GM12874 (cell line): ENCODE measurements around the gene LCK.

ENCODE experiments used
- TF ChIP-seq, protein P1 (sequence below): IDR thresholded peaks from 2 replicates; pipeline ENCODE4 v1.5.1; 2011; ENCODE audit warnings: low read depth, mild to moderate bottlenecking, control low read depth, low read length, moderate library complexity; ENCODE audit not compliant: insufficient read depth

The LCK gene

DNA sequence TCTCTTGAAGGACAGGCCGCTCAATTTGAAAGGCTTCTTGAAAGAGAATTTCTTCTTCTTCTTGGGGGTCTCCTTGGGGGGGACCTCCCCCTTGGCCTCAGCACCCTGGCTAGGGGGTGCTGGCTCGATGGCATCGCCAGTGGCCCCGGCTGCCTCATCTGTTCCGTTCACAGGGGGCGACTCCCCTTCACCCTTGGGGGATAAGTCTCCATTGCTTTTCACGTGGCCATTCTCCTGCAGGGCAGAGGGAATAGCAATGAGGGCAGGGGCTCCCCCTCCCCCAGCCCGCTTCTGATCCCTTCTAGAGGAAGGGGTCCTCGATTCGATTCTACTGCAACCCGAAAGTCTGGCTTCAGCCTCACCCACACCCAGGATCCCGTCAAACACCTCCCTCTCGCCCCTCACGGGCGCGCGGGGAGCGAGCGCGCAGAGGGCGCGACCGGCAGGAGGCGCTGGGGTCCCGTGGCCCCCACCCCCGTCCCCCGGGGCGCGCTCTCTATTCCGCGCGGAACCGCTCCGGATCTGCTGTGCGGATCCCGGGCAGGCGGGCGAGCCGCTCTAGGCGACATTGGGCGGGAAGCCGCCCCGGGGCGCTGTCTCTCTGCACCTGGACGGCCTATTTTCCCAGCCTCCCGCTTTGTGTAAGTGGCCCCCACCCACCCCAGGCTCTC, 83.9 kb downstream of the LCK start:
- TF ChIP-seq, protein P1, sequence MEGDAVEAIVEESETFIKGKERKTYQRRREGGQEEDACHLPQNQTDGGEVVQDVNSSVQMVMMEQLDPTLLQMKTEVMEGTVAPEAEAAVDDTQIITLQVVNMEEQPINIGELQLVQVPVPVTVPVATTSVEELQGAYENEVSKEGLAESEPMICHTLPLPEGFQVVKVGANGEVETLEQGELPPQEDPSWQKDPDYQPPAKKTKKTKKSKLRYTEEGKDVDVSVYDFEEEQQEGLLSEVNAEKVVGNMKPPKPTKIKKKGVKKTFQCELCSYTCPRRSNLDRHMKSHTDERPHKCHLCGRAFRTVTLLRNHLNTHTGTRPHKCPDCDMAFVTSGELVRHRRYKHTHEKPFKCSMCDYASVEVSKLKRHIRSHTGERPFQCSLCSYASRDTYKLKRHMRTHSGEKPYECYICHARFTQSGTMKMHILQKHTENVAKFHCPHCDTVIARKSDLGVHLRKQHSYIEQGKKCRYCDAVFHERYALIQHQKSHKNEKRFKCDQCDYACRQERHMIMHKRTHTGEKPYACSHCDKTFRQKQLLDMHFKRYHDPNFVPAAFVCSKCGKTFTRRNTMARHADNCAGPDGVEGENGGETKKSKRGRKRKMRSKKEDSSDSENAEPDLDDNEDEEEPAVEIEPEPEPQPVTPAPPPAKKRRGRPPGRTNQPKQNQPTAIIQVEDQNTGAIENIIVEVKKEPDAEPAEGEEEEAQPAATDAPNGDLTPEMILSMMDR, result peak; percentile 87

DNA sequence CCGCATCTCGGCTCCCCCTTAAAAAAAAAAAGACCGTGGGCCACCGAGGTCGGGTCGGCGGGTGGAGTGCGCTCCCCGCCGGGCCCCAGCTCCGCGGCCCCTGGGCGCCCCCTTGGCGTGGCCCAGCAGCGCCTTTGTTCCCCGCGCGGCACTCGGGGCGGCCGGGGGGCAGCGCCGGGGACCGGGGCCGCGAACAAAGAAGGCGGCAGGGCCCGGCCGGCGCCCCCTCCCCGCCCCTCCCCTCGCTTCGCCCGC, 84.4 kb downstream of the LCK start:
- TF ChIP-seq, protein P1, result no peak
